ENCODE results near the gene ORM2. TPM values are rescaled to one million over a fixed set of nuclear protein-coding genes. Genes with fewer than 3 reads are reported as not detected.

ORM2 gene
- total and polyA plus RNA-seq, 2 of the 8 experiments (the other 6 are each of a cell fraction or from before 2014, with no cell fraction given), result 1.3 TPM; not detected in 1

DNA sequence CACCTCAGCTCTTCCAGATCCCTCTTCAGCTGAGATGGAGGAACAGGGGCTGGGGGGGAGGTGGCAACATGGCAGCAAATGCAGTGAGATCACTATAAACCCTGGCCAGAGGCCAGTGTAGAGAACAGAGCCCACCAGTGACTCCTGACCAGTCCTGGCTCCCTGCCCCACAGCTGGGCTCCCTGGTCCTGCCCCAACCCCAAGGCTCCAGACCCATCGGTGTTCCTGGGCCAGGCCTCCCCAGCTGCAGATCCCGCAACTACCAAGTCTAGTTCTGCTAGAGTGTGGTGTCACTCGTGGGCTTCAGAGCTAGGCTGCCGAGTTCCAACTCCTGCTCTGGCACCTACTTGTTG lies 41.3 kb downstream of the ORM2 start:
- no peak for FAIRE-seq

More for the DNA sequence above, 41.3 kb downstream of the ORM2 start:
- H2AFZ ChIP-seq (ENCODE audit: low read length), result no peak overlapping the region
- peak overlapping the region; percentile 75; the same call in 1 of the 2 replicates for H3K27ac ChIP-seq (ENCODE audit: low read depth, low read length)
- H3K36me3 ChIP-seq (ENCODE audit: control insufficient read depth in 2 of 4, insufficient read depth in 4 of 4, low read length in 3 of 4), result peaks cover 0 to 26% (median 12%) of the 10 kb centered on the region in 4 experiments; a peak in 4 of 8 replicates
- H3K56ac ChIP-seq (replicated peaks; ENCODE audit: insufficient read length, low read depth, low read length), result no peak overlapping the region
- H2BK15ac ChIP-seq (ENCODE audit: low read length), result no peak overlapping the region
- H3K4ac ChIP-seq (replicated peaks; ENCODE audit: insufficient read length, low read depth, low read length), result peak overlapping the region; percentile 87
- H3K9ac ChIP-seq (replicated peaks in 1 of 4; ENCODE audit: extremely low read depth in 1 of 4, low read depth in 3 of 4, low read length in 3 of 4), result no peak overlapping the region
- peak overlapping the region; percentile 97; the same call in 1 of the 2 replicates for H2BK20ac ChIP-seq (ENCODE audit: low read length)
- H3K27me3 ChIP-seq (replicated peaks in 1 of 4; ENCODE audit: control insufficient read depth in 3 of 4, extremely low read depth in 1 of 4, insufficient read depth in 3 of 4, low read length in 3 of 4), result no peaks in the 10 kb centered on the region
- H2BK5ac ChIP-seq (ENCODE audit: low read depth, low read length), result peak overlapping the region; percentile 99; the same call in 1 of the 2 replicates
- peak overlapping the region; percentile 87 for H4K91ac ChIP-seq (replicated peaks; ENCODE audit: insufficient read length, low read length)
- TF ChIP-seq MAFK (IDR thresholded peaks at IDR 0.05; ENCODE audit: low read depth, low read length) (no peak), HDAC2 (IDR thresholded peaks at IDR 0.05; ENCODE audit: borderline replicate concordance in 1 of 2, low read depth in 2 of 2, low read length in 2 of 2) (0 out of 4 replicates have a peak, but pooled peaks of 1 of the 2 experiments have one; percentile 5)
- no peaks in the 10 kb centered on the region for H3K79me1 ChIP-seq (ENCODE audit: low read depth, low read length)
- H4K20me1 ChIP-seq (replicated peaks in 1 of 2; ENCODE audit: control insufficient read depth in 1 of 2, insufficient read depth in 2 of 2, low read length in 2 of 2), result peaks cover 0 to 2% of the 10 kb centered on the region in 2 experiments
- no peak overlapping the region for H3K14ac ChIP-seq (ENCODE audit: insufficient read length)
- H3K23ac ChIP-seq (ENCODE audit: insufficient read length), result no peak overlapping the region
- peaks cover 7 to 30% (median 22%) of the 10 kb centered on the region in 4 experiments for H3K4me1 ChIP-seq (replicated peaks in 1 of 4; ENCODE audit: control insufficient read depth in 3 of 4, insufficient read depth in 4 of 4, low read length in 3 of 4)
- peak overlapping the region; percentile 99 for H2BK120ac ChIP-seq (replicated peaks; ENCODE audit: low read depth, low read length)
- no peak overlapping the region for H4K8ac ChIP-seq (ENCODE audit: extremely low read depth, insufficient read depth, low read length)
- WGBS, 2 experiments (ENCODE audit: extremely low coverage in 1 of 2, insufficient coverage in 1 of 2, insufficient read length in 1 of 2, insufficient replicate concordance in 2 of 2, low coverage in 1 of 2, low lambda C conversion rate in 2 of 2, missing lambda C conversion rate in 1 of 2), result 87% methylated on average over 4 of the region's 4 CpGs; no CpG with 5 or more reads in 1 of the 2 experiments
- peak overlapping the region; percentile 47 to 58 for H3K4me2 ChIP-seq (ENCODE audit: insufficient read depth in 1 of 2, low read depth in 2 of 2, low read length in 2 of 2)
- H3K4me3 ChIP-seq (ENCODE audit: extremely low read depth in 1 of 4, insufficient read depth in 2 of 4, low read depth in 3 of 4, low read length in 4 of 4), result peak overlapping the region in 1 of 4 experiments; percentile 45; a peak in 2 of 8 replicates
- peaks cover 11% of the 10 kb centered on the region; the same call in 1 of the 2 replicates for H3K23me2 ChIP-seq (ENCODE audit: low read depth, low read length)
- no peaks in the 10 kb centered on the region for H3K79me2 ChIP-seq (ENCODE audit: control insufficient read depth in 1 of 2, insufficient read depth in 2 of 2, low read length in 2 of 2)
- CTCF ChIA-PET (ENCODE audit: partially characterized antibody), result interaction anchor here (0.6 kb wide), 2 partner anchors 10 to 20 kb away, joined by 3 to 5 read pairs; no protein-coding TSS in a partner anchor
- H2BK12ac ChIP-seq (ENCODE audit: low read depth, low read length), result peak overlapping the region; percentile 97; the same call in 1 of the 2 replicates
- H3K9me3 ChIP-seq (ENCODE audit: insufficient read depth in 2 of 2, low read depth in 1 of 2, low read length in 1 of 2), result no peaks in the 10 kb centered on the region
- H2AK5ac ChIP-seq (ENCODE audit: low read depth, low read length), result peak overlapping the region; percentile 96; the same call in 1 of the 2 replicates
- H4K5ac ChIP-seq (ENCODE audit: insufficient read length, low read depth, low read length), result peak overlapping the region; percentile 72
- POLR2A ChIA-PET (ENCODE audit: partially characterized antibody), result interaction anchor here (1.0 to 5.9 kb wide), 4 partner anchors 14 to 26 kb away, joined by 3 to 67 read pairs (median 10); partner anchors contain the start of gene AKNA
- peak overlapping the region; percentile 97; the same call in 1 of the 2 replicates for H3K18ac ChIP-seq (ENCODE audit: extremely low read depth, low read length)
- no peak for DNase-seq (ENCODE audit: low read depth in 1 of 2, low spot score in 2 of 2)
